Measurements from ENCODE around the gene TIGD3. TPM values are rescaled to one million over a fixed set of nuclear protein-coding genes. Genes with fewer than 3 reads are reported as not detected.

Gene TIGD3
- total and polyA plus RNA-seq, 9 of the 15 experiments (the other 6 are each of a cell fraction or from before 2014, with no cell fraction given): 0.06 to 1.3 (median 0.56) TPM

DNA sequence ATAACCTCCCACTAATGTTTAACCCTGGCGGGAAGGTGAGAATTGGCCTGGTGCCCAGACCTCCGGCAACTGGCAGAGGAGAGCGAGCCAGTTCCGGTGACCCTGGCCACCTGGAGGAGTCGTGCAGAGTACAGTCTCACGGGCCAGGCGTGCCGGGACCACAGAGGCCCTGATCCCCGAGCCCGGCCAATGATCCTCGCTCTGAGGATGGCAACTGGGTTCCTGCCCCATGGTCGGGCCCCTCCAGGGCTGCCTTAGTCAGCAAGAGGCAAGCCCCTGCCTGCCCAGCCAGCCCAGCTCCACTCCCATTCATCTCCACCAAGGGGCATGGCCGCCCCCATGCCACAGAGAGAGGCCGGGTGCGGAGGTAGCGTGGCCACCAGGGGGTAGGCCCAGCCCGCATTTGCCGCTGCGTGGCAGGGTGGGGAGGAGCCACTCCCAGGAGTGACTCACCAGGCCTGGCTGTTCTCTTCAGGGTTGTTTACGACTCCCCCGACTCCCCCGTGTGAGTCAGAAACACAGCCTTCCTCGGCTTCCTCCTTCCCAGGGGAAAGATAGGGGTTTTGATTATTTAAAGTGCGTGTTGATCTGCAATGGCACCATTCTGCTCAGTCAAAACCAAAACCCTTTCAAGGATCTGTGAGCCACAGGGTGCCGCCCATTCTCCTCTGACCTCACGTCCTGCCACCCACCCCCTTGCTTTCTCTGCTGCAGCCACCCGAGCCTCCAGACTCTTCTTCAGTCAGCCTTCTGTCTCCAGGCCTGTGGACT, 27.7 kb downstream of the TIGD3 start, which contains the start of gene SLC25A45 (continued):
- no peak for TF ChIP-seq ZBTB8A (IDR thresholded peaks at IDR 0.05; ENCODE audit: partially characterized antibody)
- TF ChIP-seq ETV5 (CRISPR knock-in tag; IDR thresholded peaks at IDR 0.05; ENCODE audit: low read depth): peak; percentile 84; the same call in 1 of the 2 replicates
- TF ChIP-seq TCFL5 (CRISPR knock-in tag; conservative IDR thresholded peaks at IDR 0.05): 0 out of 2 replicates have a peak, but pooled peaks have one; percentile 41
- peak; percentile 11; the same call in 1 of the 2 replicates for TF ChIP-seq SMARCA5 (IDR thresholded peaks at IDR 0.05)
- TF ChIP-seq ZNF316 (IDR thresholded peaks at IDR 0.05): no peak
- no peak for TF ChIP-seq KAT8 (IDR thresholded peaks at IDR 0.05; ENCODE audit: low read depth)
- TF ChIP-seq MCM2 (IDR thresholded peaks at IDR 0.05; ENCODE audit: low read depth): no peak
- TF ChIP-seq RBBP5 (IDR thresholded peaks at IDR 0.05; ENCODE audit: borderline replicate concordance, insufficient read depth, low read length, poor library complexity, severe bottlenecking): no peak
- TF ChIP-seq RREB1 (CRISPR knock-in tag; IDR thresholded peaks at IDR 0.05): peak; percentile 68
- TF ChIP-seq DDX20 (tag; IDR thresholded peaks at IDR 0.05; ENCODE audit: low read depth): no peak
- TF ChIP-seq TFAP4 (CRISPR knock-in tag; IDR thresholded peaks at IDR 0.05; ENCODE audit: borderline replicate concordance): peak; percentile 88
- TF ChIP-seq U2AF1 (optimal IDR thresholded peaks at IDR 0.05; ENCODE audit: low read depth, low read length): no peak
- TF ChIP-seq HMG20A (CRISPR knock-in tag; conservative IDR thresholded peaks at IDR 0.05): no peak
- TF ChIP-seq, protein P1, sequence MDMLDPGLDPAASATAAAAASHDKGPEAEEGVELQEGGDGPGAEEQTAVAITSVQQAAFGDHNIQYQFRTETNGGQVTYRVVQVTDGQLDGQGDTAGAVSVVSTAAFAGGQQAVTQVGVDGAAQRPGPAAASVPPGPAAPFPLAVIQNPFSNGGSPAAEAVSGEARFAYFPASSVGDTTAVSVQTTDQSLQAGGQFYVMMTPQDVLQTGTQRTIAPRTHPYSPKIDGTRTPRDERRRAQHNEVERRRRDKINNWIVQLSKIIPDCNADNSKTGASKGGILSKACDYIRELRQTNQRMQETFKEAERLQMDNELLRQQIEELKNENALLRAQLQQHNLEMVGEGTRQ (CRISPR knock-in tag; IDR thresholded peaks at IDR 0.05): no peak
- 0 out of 2 replicates have a peak, but pooled peaks have one; percentile 78 for TF ChIP-seq HMGXB4 (CRISPR knock-in tag; IDR thresholded peaks at IDR 0.05)
- no peak for TF ChIP-seq ZNF780A (CRISPR knock-in tag; IDR thresholded peaks at IDR 0.05)
